IMR-90 (cell line): Measurements from ENCODE around the gene LMO4. TPM values are rescaled to one million over a fixed set of nuclear protein-coding genes. Genes with fewer than 3 reads are reported as not detected.

Experiments used
- ATAC-seq: fragments of 200-7000 bp; cut with Tn5 transposase; 2 replicates; pipeline ENCODE4 v1.9.1; 2020; ENCODE audit warnings: low read depth, mild to moderate bottlenecking, moderate library complexity
- BruUV-seq: library from RNA; stranded (reverse); fragments of 400-500 nt; replicated peaks from 2 replicates; lab custom pipeline; 2021; lab: Mats Ljungman, UMichigan
- CTCF ChIA-PET: fragments of 300-600 bp; formaldehyde crosslinking; extraction: SDS; loops from one replicate; lab custom pipeline; 2021; ENCODE audit warnings: antibody characterized with exemption; lab: Yijun Ruan, JAX
- POLR2A ChIA-PET: fragments of 300-600 bp; sonication (Branson Sonifier 250); formaldehyde crosslinking; loops from one replicate; lab custom pipeline; 2022; ENCODE audit warnings: antibody characterized with exemption; ENCODE audit not compliant: unreplicated experiment; lab: Charles Lee
- DNase-seq: peaks from one replicate; pipeline ENCODE4 v3.0.0; 2013
- H2AFZ ChIP-seq: replicated peaks from 2 replicates; pipeline ENCODE3; 2013; ENCODE audit warnings: low read length, mild to moderate bottlenecking; ENCODE audit not compliant: poor library complexity
- H2AK5ac ChIP-seq: 2 replicates; pipeline ENCODE4 v1.6.1; 2013; ENCODE audit warnings: low read depth, low read length, inconsistent platforms
- H2AK9ac ChIP-seq: replicated peaks from 2 replicates; pipeline ENCODE3; 2013; ENCODE audit warnings: mild to moderate bottlenecking, low read depth, low read length, moderate library complexity; ENCODE audit not compliant: poor library complexity
- H2BK120ac ChIP-seq: 2 replicates; pipeline ENCODE4 v1.6.1; 2013; ENCODE audit warnings: low read depth, low read length, inconsistent platforms
- H2BK15ac ChIP-seq: 3 replicates; pipeline ENCODE4 v1.6.1; 2013; ENCODE audit warnings: low read depth, low read length, inconsistent platforms
- H2BK20ac ChIP-seq: 2 replicates; pipeline ENCODE4 v1.6.1; 2013; ENCODE audit warnings: low read depth, mild to moderate bottlenecking, inconsistent platforms, low read length, moderate library complexity
- H2BK5ac ChIP-seq: 2 replicates; pipeline ENCODE4 v1.6.1; 2013; ENCODE audit warnings: mild to moderate bottlenecking, low read depth, low read length, inconsistent platforms; ENCODE audit not compliant: poor library complexity, severe bottlenecking
- H3K14ac ChIP-seq: replicated peaks from 2 replicates; pipeline ENCODE4 v1.6.1; 2013; ENCODE audit warnings: low read depth, low read length, inconsistent platforms
- H3K18ac ChIP-seq: 2 replicates; pipeline ENCODE4 v1.6.1; 2013; ENCODE audit warnings: low read depth, low read length, control low read depth
- H3K23ac ChIP-seq: 2 replicates; pipeline ENCODE4 v1.6.1; 2013; ENCODE audit warnings: low read depth, low read length, inconsistent platforms
- H3K27ac ChIP-seq: 2 replicates; pipeline ENCODE4 v1.5.1; 2013; ENCODE audit warnings: mild to moderate bottlenecking, control low read depth, low read length; ENCODE audit not compliant: insufficient read depth
- H3K27me3 ChIP-seq: 2 replicates; pipeline ENCODE4 v1.6.1; 2013; ENCODE audit warnings: low read length; ENCODE audit not compliant: control insufficient read depth, insufficient read depth
- H3K36me3 ChIP-seq: 2 replicates; pipeline ENCODE4 v1.6.1; 2013; ENCODE audit warnings: low read length, mixed read lengths; ENCODE audit not compliant: control insufficient read depth, insufficient read depth
- H3K4ac ChIP-seq: 2 replicates; pipeline ENCODE4 v1.6.1; 2013; ENCODE audit warnings: low read depth, low read length, inconsistent platforms
- H3K4me1 ChIP-seq: 2 replicates; pipeline ENCODE4 v1.6.1; 2013; ENCODE audit warnings: low read length, mixed read lengths; ENCODE audit not compliant: control insufficient read depth, insufficient read depth
- H3K4me2 ChIP-seq: 2 replicates; pipeline ENCODE4 v1.6.1; 2013; ENCODE audit warnings: low read depth, mild to moderate bottlenecking, control low read depth, low read length, moderate library complexity
- H3K4me3 ChIP-seq: 2 replicates; pipeline ENCODE4 v1.5.1; 2013; ENCODE audit warnings: low read depth, mild to moderate bottlenecking, control low read depth, low read length, moderate library complexity; ENCODE audit not compliant: insufficient read depth
- H3K56ac ChIP-seq: 2 replicates; pipeline ENCODE4 v1.6.1; 2013; ENCODE audit warnings: low read length, inconsistent platforms; ENCODE audit not compliant: insufficient read depth; ENCODE audit errors: extremely low read depth
- H3K79me1 ChIP-seq, 2 experiments: 2 replicates each; pipeline ENCODE4 v1.6.1; 2013; ENCODE audit warnings: low read length in 2 of 2, inconsistent platforms in 1 of 2, low read depth in 1 of 2
- H3K9ac ChIP-seq: 2 replicates; pipeline ENCODE4 v1.6.1; 2013; ENCODE audit warnings: low read depth, low read length, control low read depth
- H3K9me1 ChIP-seq: 2 replicates; pipeline ENCODE4 v1.6.1; 2013; ENCODE audit warnings: low read length, inconsistent platforms; ENCODE audit not compliant: insufficient read depth
- H3K9me3 ChIP-seq: 2 replicates; pipeline ENCODE4 v1.6.1; 2013; ENCODE audit warnings: low read length; ENCODE audit not compliant: control insufficient read depth, insufficient read depth
- H4K20me1 ChIP-seq: 2 replicates; pipeline ENCODE4 v1.6.1; 2013; ENCODE audit warnings: low read length, inconsistent platforms; ENCODE audit not compliant: insufficient read depth
- H4K5ac ChIP-seq: 2 replicates; pipeline ENCODE4 v1.6.1; 2013; ENCODE audit warnings: mild to moderate bottlenecking, low read depth, low read length, control low read depth
- H4K8ac ChIP-seq, 2 experiments: 2 replicates each; pipeline ENCODE4 v1.6.1; 2013; ENCODE audit warnings: low read depth in 2 of 2, low read length in 2 of 2, control low read depth in 1 of 2, inconsistent platforms in 1 of 2
- H4K91ac ChIP-seq: 2 replicates; pipeline ENCODE4 v1.6.1; 2013; ENCODE audit warnings: low read depth, low read length, inconsistent platforms; ENCODE audit not compliant: insufficient read depth
- CEBPB ChIP-seq: IDR thresholded peaks from 2 replicates; pipeline ENCODE4 v1.6.1; 2012; ENCODE audit warnings: low read depth, low read length, improper control_type of control experiment
- CHD1 ChIP-seq: IDR thresholded peaks from 2 replicates; pipeline ENCODE4 v1.6.1; 2012; ENCODE audit warnings: low read depth, low read length, improper control_type of control experiment
- CTCF ChIP-seq: conservative IDR thresholded peaks from 2 replicates; pipeline ENCODE4 v1.5.1; 2012; ENCODE audit warnings: mild to moderate bottlenecking, low read depth, low read length, improper control_type of control experiment
- MXI1 ChIP-seq: IDR thresholded peaks from 2 replicates; pipeline ENCODE4 v1.6.1; 2012; ENCODE audit warnings: low read depth, mild to moderate bottlenecking, low read length, moderate library complexity, borderline replicate concordance
- NFE2L2 ChIP-seq: fragments of 150-350 bp; IDR thresholded peaks from 2 replicates; pipeline ENCODE4 v1.6.1; 2016; ENCODE audit warnings: low read depth, mild to moderate bottlenecking, low read length
- RAD21 ChIP-seq: IDR thresholded peaks from 2 replicates; pipeline ENCODE4 v1.6.1; 2012; ENCODE audit warnings: low read length, improper control_type of control experiment
- RCOR1 ChIP-seq: IDR thresholded peaks from 2 replicates; pipeline ENCODE4 v1.6.1; 2012; ENCODE audit warnings: mild to moderate bottlenecking, low read length, improper control_type of control experiment; ENCODE audit not compliant: insufficient replicate concordance
- SMC3 ChIP-seq: fragments of 150-350 bp; IDR thresholded peaks from 2 replicates; pipeline ENCODE4 v1.6.1; 2016; ENCODE audit warnings: low read depth, mild to moderate bottlenecking, antibody characterized with exemption, low read length, moderate library complexity
- WGBS, 2 experiments: methylation state at CpG; one replicate each; pipeline versions ENCODE4 v1.1.5 to v1.1.7; 2013; ENCODE audit warnings: missing lambda C conversion rate in 2 of 2; ENCODE audit not compliant: insufficient read length in 1 of 2; ENCODE audit errors: extremely low coverage in 2 of 2; 5-methylcytosine and 5-hydroxymethylcytosine counted together
- dilution Hi-C: fragments of 300-500 bp; cut with HindIII; formaldehyde crosslinking; loops from one replicate; pipeline ENCODE4 v1.14.3; 2018; ENCODE audit warnings: low sequenced_read_pairs; ENCODE audit not compliant: unreplicated experiment
- in situ Hi-C: fragments of 300-500 bp; cut with MboI; formaldehyde crosslinking; loops from 3 replicates; pipeline ENCODE4 v1.14.3; 2019; ENCODE audit warnings: low sequenced_read_pairs, inconsistent platforms, mixed read lengths
- intact Hi-C: fragments of 100-400 bp; cut with micrococcal nuclease; formaldehyde crosslinking; loops from 2 replicates; pipeline ENCODE4 v1.10.0; 2022
- polyA plus RNA-seq, 3 experiments: library from polyadenylated mRNA; depleted of rRNA; stranded (reverse); fragments of >200 nt; gene quantifications; 2 replicates each; pipeline ENCODE4 v1.2.3, GENCODE V29; 2012; ENCODE audit warnings: low replicate concordance in 1 of 3
- total RNA-seq: library from RNA; depleted of rRNA; stranded (reverse); fragments of >200 nt; gene quantifications from 2 replicates; pipeline ENCODE4 v1.2.3, GENCODE V29; 2012

LMO4 gene
- total and polyA plus RNA-seq, 2 of the 4 experiments (the other 2 are of a cell fraction): 98.9 to 109 TPM

- intact Hi-C loops: loop anchor here (10.0 kb wide), 2 partner anchors 979 to 1269 kb away; no protein-coding TSS in a partner anchor
- in situ Hi-C loops: loop anchor here (10.0 kb wide), 2 partner anchors 191 to 749 kb away; no protein-coding TSS in a partner anchor
- CTCF ChIA-PET: interaction anchor here (0.6 to 1.9 kb wide), 9 partner anchors 9 to 854 kb away, joined by 3 to 12 read pairs (median 3); no protein-coding TSS in a partner anchor
Observed at GRCh38 chr1:87325982-87326738, 2.5 kb upstream of the LMO4 start.

More at GRCh38 chr1:87325982-87326738, 2.5 kb upstream of the LMO4 start:
- H4K8ac ChIP-seq: no peak overlapping the region
- H3K9me1 ChIP-seq: no peaks in the 10 kb centered on the region
- no peak overlapping the region for H3K14ac ChIP-seq
- no peak overlapping the region for H4K5ac ChIP-seq
- no peak overlapping the region for H2AK9ac ChIP-seq
- no peak overlapping the region for H4K91ac ChIP-seq
- peak; percentile 49 for DNase-seq
- H2BK120ac ChIP-seq: no peak overlapping the region
- BruUV-seq: no TSS peak
- peaks cover 6% of the 10 kb centered on the region; the same call in 1 of the 2 replicates for H4K20me1 ChIP-seq
- no peak overlapping the region for H3K18ac ChIP-seq
- no peak overlapping the region for H2BK20ac ChIP-seq
- H2AK5ac ChIP-seq: no peak overlapping the region
- no peak overlapping the region for H3K4me3 ChIP-seq
- H3K23ac ChIP-seq: no peak overlapping the region
- POLR2A ChIA-PET: no interaction called here
- no peaks in the 10 kb centered on the region for H3K36me3 ChIP-seq
- H3K9ac ChIP-seq: no peak overlapping the region
- TF ChIP-seq CHD1 (no peak), NFE2L2 (no peak), SMC3 (peak; percentile 55), RCOR1 (no peak), CEBPB (no peak), RAD21 (peak; percentile 63), MXI1 (no peak), CTCF (peak; percentile 72)
- H3K27me3 ChIP-seq: no peaks in the 10 kb centered on the region
- dilution Hi-C loops: no loop called here
- H3K79me1 ChIP-seq: peaks cover 0 to 4% of the 10 kb centered on the region in 2 experiments; a peak in 1 of 4 replicates
- no peak for ATAC-seq
- no peak overlapping the region for H2AFZ ChIP-seq
- 100% methylated on average over 1 of the region's 10 CpGs; no CpG with 5 or more reads in 1 of the 2 experiments for WGBS, 2 experiments
- H3K4me2 ChIP-seq: no peak overlapping the region
- H3K4ac ChIP-seq: no peak overlapping the region
- no peak overlapping the region for H3K56ac ChIP-seq
- no peak overlapping the region for H2BK15ac ChIP-seq
- no peaks in the 10 kb centered on the region for H3K4me1 ChIP-seq
- H3K9me3 ChIP-seq: no peaks in the 10 kb centered on the region
- H2BK5ac ChIP-seq: no peak overlapping the region
- H3K27ac ChIP-seq: no peak overlapping the region
